HFF-Myc (cell line): ENCODE data around the gene PDE4D.

ENCODE experiments used
- DNase-seq: peaks from one replicate; pipeline ENCODE4 v3.0.0-alpha.2; 2011; ENCODE audit warnings: low read depth; ENCODE audit errors: extremely low read depth
- H3K4me3 ChIP-seq: replicated peaks from 2 replicates; pipeline ENCODE4 v1.5.1; 2011; ENCODE audit warnings: low read depth, mild to moderate bottlenecking, control low read depth, low read length
- TF ChIP-seq, protein P1 (sequence below): IDR thresholded peaks from 2 replicates; pipeline ENCODE4 v1.5.1; 2012; ENCODE audit warnings: mild to moderate bottlenecking, low read depth, low read length, control low read depth; ENCODE audit errors: missing control alignments

The PDE4D gene

GRCh38 chr5:59843511-59844213 lies 49.9 kb downstream of the PDE4D start:
- TF ChIP-seq, protein P1, sequence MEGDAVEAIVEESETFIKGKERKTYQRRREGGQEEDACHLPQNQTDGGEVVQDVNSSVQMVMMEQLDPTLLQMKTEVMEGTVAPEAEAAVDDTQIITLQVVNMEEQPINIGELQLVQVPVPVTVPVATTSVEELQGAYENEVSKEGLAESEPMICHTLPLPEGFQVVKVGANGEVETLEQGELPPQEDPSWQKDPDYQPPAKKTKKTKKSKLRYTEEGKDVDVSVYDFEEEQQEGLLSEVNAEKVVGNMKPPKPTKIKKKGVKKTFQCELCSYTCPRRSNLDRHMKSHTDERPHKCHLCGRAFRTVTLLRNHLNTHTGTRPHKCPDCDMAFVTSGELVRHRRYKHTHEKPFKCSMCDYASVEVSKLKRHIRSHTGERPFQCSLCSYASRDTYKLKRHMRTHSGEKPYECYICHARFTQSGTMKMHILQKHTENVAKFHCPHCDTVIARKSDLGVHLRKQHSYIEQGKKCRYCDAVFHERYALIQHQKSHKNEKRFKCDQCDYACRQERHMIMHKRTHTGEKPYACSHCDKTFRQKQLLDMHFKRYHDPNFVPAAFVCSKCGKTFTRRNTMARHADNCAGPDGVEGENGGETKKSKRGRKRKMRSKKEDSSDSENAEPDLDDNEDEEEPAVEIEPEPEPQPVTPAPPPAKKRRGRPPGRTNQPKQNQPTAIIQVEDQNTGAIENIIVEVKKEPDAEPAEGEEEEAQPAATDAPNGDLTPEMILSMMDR: no peak
- no peak overlapping the region for H3K4me3 ChIP-seq
- DNase-seq: no peak

- TF ChIP-seq, protein P1: no peak
- H3K4me3 ChIP-seq: no peak overlapping the region
- DNase-seq: no peak
These were observed 50.5 kb downstream of the PDE4D start for GRCh38 chr5:59842999-59843398.

DNA sequence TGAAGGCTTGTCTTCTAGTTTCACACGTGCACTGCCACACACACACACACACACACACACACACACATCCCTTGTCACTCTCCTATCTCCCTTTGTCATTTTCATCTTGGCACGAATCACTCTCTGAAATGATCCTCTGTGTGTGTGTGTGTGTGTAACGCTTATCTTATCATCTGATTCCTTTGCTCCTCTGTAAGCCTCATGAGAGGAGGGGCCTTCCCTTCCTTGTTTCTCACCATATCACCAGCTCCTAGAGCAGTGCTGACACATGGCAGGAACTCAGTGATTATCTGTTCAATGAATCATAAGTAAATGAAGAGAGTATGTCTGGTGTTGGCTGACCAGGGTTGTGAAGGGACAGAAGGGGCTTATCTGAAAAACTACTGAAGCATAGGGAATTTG lies 53.3 kb downstream of the PDE4D start:
- H3K4me3 ChIP-seq: no peak overlapping the region
- TF ChIP-seq, protein P1: no peak
- no peak for DNase-seq

- no peak overlapping the region for H3K4me3 ChIP-seq
- no peak for DNase-seq
- TF ChIP-seq, protein P1: no peak
These were observed 54.5 kb downstream of the PDE4D start for GRCh38 chr5:59838989-59839388.

- TF ChIP-seq, protein P1: no peak
- no peak for DNase-seq
- no peak overlapping the region for H3K4me3 ChIP-seq
These were observed 55.5 kb downstream of the PDE4D start for GRCh38 chr5:59838067-59838466.

GRCh38 chr5:59837071-59837470 lies 56.5 kb downstream of the PDE4D start:
- no peak overlapping the region for H3K4me3 ChIP-seq
- DNase-seq: no peak
- TF ChIP-seq, protein P1: no peak

GRCh38 chr5:59835800-59836199 lies 57.7 kb downstream of the PDE4D start:
- no peak for DNase-seq
- TF ChIP-seq, protein P1: no peak
- H3K4me3 ChIP-seq: no peak overlapping the region
